Superior temporal gyrus (tissue), 1 donor: ENCODE measurements around the gene UNC5B.

ENCODE experiments used
- DNase-seq: peaks from one replicate; pipeline ENCODE4 v3.0.0-alpha.2; 2016; ENCODE audit errors: extremely low spot score

The UNC5B gene

DNA sequence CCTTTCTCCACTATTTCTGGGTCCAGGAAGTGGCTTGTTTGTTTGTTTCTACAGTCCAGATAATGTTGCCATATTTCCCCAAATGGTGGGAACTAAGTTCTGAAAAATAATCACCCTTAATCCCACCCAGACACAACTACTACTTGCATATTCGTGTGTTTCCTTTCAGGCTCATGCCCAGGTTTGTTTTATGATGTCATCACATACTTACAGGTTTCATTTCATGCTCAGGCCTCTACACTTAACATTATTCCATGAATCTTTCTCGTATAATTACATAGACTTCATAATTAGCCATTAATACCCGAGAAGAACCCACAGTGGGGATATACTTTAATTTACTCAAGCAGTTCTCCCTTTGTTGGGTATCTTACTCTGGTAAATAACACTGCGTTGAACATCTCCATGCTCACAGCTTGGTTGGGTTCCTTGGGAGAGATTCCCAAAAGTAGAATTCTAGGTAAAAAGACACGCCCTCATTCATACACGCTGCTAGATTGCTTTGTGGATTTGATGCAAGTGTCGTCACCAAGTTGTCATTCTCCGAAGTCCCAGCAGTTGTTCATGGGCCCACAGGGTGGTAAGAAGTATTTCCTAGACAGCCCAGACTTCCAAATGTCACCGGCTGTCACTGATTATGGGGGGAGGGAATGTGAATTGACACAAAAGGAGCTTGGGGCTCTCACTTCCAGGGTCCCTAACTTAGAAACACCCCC, 42.6 kb downstream of the UNC5B start:
- DNase-seq: no peak

DNA sequence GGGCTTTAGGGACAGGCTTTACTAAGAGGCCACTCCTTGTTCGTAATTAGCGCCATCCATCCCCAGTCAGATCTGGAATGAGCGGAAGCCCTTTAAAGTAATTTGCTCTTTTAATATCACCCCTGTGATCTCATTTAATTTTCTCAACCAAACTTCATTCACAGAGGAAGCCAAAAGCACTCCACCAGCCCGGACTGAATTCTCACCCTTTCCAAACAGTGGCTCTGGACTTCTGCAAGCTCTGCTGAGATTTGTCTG, 43.1 kb downstream of the UNC5B start:
- DNase-seq: no peak

DNA sequence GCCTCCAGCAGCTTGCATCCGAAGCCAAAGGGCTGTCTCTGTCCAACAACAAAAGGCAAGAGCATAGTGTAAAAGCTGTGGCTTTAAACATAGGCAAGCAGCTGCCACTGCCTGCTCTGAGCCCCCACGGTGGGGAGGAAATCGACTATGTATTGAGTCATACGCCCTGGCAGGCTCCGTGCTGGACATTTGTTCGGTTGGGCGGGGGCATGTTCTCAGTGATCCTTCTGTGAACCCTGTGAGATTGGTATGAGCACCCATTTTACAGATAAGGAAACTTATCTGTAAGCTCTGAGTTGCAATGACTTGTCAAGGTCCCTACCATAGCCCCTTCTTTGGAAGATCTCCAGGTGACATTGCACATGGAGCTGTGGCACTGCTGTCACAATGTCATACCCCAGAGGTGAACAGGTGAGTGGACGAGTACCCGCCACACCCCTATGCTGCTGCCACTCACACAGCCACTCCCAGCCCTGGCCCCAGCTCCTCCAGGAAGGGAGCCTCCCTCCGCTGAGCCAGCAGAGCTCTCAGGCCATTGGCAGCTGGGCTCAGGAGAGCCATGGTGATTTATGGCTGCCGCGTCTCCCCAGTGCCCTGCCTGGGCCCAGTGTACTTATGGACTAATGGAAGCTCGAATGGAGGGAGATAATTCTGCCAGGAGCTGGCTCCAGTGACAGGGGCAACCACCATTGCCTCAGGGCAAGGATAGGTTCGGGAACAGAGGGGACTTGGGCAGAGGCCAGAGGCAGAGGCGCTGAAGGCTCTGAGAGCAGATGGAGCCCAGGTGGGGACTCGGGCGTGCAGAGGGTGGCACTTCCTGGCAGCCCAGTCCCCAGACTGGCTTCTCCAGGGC, 43.7 kb downstream of the UNC5B start:
- no peak for DNase-seq

DNA sequence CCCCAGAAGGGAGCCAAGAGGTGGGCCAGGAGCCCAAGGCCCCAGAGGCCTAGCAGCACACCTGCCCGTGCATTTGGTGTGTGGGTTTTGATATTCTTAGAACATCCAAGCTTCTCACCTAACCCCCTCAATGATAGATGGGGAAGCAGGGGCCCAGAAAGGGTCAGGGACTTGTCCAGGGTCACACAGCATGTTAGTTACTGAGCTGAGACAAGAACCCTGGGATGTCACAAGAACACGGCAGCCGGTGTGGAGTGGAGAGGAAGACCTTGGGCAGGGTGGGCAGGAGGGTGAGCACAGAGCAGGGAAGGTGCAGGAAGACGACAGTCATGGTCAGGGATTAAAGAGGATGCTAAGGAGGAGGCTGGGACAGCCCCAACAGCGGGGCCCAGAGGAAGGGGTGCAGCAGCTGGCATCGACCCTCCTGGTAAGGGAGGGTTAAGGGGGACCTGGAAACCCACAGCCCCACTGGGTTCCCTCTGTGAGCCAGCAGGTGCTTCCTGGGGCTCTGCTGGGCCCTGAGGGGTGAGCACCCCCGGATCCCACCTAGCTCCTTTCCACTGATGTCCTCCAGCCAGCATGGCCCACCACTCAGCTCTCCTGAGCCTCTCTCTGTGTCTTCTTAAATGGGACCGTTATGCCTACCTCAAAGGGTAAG, 44.4 kb downstream of the UNC5B start:
- DNase-seq: no peak

DNA sequence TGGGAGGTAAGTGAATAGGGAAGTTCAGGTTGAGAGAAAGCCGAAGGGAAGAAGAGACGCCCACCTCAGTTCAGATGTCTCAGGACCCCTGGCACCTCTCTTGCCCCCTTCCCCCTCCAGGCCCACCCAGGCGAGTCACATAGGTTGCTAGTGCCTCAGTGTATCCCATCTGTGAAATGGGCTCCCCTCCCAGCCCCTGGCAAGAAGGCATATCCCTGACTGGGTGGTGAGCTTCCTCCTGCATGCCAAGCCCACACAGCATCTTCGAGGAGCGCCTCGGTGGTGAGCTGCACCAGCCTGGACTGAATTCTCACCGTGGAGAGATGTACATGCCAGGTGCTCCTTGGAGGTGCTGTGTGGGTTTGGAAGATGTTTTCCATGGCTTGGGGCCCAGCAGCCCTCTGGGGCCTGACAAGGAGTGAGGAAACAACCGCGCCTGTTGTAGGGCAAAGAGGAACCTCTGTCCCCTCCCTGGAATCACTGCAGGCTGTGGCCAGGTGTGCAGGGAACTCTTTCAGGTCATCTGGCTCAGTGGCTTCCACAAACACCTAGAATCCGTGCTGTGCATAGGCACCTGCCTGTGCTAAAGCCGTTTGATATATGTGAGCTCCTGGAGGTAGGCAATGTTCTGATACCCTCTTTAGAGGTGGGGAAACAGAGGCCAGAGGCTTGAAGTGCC, 45.1 kb downstream of the UNC5B start:
- DNase-seq: no peak

DNA sequence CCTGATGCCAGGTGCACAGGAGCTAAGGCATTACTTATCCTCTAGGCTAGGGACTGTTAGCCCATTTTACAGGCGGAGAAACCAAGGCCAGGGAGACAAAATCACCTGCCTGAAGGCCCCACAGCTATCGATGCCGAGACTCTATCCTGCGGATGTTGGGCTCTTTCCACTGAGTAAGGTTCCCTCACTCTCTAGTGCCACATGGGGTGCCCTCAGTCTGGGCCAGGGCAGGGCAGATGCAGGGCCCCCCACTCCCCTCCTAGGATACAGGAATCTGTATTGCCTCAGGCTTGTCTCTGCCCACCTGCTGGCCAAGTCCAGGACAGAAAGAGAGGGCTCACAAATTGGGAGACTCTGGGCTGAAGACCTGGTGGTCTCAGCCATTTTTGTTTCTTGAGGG, 45.7 kb downstream of the UNC5B start:
- no peak for DNase-seq

DNA sequence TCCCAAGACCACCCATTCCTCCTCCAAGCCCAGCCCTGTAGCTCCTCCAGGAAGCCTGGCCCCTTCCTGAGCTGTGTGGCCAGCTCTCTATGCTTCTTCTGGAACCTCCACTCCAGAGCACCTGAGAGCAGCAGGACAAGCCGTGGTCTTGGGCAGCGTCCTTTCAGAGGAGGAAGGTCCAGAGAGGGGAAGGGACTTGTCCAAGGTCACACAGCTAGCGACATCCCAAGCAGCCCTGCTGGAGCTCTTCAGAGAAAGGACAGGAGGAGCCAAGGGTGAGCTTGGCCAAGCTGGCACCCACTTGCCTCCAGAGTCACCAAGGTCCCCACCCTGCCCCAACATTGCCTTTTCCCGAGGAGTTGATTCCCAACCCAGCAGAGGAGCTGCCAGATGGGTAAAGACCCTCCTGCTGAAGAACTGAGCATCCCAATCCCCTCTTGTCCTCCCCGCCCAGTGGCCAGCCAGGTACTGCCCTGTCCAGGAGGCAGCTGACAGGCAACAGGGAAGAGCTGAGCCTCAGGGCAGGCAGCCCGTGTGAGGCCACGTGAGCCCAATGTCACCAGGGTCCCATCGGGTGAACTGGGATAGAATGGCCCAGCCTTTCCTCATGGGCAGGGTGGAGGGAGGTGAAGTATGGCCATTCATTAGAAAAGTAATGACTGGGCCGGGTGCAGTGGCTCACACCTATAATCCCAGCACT, 46.2 kb downstream of the UNC5B start:
- no peak for DNase-seq

DNA sequence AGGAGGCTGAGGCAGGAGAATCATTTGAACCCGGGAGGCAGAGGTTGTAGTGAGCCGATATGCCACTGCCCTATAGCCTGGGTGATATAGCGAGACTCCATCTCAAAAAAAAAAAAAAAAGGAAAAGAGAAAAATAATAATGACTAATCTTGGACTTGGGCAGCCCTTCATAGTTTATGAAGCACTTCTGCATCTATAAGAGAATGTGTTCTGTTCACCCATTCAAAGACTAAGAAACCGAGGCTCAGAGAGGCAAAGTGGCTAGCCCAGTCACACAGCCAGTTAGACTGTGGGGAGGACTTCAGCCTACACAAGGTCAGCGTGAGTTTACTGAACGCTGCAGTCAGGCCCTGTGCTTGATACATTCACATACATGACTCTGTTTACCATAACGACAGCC, 46.9 kb downstream of the UNC5B start:
- DNase-seq: no peak

DNA sequence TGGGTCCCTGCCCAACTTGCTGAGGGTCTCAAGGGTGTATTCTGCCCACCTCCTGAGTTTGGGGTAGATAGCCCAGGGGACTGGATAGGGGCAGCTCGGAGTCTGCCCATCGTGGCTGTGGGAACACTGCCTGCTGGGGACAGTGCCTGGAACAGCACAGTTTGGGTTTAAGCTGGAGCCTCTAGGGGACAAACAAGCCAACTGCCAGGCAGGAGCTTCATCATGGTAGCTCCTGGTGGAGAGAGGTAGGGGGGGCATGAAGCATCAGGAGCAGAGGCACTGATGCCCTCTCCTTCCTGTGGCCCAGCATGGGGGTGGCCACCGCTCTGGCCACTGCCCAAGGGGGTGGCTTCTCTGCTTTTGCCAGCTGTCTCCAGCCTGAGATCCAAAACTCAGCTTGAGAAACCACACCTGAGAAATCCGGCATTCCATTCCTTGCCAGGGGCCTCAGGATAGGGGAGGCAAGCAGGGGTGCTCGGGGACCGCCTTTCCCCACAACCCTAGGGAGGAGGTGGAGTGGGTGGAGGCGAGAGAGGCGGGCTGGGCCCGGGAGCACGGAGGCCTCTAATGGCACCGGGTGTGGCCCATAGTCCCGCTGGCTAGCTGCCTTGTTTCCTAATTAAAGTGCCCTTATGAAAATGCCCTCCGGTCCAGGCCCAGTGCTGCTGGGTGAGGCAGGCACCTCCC, 47.6 kb downstream of the UNC5B start:
- DNase-seq: no peak

DNA sequence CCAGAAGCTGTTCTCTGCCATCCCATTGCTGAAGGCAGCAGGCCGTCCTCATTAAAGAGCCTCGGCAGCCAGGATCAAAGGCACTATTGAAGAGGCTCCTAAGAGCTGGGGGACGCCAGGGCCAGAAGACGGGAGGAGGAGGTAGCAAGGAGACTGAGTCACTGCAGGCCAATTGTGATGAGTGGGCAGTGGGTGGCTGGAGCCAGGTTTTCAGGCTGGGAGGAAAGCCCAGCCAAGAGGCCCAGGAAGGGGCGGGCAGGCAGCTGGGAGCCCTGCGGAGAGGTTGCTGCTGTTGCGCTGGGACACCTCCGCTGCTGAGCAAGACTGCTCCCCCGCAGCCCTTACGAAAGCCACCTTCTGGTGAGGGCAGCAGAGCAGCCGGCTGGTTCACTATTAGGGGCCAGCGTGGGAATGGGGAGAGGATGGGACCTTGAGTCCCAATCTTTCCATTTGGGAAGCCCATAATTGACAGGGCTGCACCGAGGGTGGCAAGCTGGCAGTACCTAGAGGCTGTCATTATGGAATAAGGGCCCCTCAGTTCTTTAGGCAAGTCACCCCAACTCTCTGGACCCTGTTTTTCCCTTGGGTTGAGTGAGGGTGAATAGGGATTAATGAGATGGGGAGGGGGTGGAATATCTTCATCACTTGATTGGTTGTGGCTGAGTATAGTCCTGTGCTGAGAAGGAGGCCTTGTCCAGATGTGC, 48.4 kb downstream of the UNC5B start:
- DNase-seq: peak; percentile 62

DNA sequence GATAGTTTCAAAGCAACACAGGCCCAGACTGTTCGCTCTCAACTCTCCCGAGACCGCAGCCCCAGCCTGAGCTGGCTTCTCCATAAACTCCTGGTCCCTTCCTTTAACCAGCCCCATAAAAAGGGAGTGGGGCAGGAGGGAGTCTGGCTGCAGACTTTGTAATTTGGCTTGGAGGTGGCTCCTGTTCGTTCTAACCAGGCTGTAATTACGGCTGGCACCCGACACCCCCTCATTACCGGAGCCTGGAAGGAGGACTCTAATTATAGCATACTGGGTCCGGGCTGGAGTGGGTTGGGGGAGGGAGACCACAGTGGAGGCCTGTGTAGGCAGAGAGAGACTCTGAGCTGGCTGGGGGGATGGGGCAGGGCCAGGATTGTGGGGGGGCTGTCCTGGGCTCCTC, 49.7 kb downstream of the UNC5B start:
- no peak for DNase-seq

DNA sequence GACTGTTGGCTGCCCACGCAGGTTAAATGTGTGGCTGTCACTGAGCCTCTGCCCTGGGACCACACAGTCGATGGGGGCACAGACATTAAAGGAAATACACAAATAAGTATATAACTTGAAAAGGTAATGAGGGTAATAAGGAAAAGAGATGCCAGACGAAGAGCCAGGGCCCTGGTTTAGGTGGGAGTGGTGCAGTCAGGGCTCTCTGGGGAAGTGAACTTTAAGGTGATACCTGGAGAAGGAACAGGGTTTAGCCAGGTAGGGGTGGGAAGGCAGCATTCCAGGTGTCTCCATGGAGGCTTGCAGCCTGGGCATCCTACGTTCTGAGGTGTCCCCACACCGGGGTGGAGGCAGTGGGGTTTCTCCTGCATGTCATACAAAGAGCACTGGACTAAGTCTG, 50.4 kb downstream of the UNC5B start:
- no peak for DNase-seq

DNA sequence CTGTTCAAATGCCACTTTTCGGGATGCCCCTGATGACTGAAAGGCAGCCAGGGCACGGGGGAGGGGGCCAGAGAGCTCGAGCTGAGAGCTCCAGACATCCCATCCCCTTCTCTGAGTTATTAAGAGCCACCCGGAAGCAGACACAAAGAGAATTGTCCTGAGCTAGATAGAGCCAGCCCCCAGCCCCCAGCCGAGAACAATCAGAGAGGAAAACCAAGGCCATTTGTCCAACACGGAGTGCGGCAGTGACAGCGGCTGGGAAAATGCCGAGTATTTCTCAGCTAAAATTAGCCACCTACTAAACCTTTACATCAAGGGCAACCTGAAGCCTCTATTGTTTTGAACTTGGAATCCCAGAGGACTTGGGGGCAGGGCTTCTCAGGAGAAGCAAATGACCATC, 51.0 kb downstream of the UNC5B start:
- peak; percentile 69 for DNase-seq

DNA sequence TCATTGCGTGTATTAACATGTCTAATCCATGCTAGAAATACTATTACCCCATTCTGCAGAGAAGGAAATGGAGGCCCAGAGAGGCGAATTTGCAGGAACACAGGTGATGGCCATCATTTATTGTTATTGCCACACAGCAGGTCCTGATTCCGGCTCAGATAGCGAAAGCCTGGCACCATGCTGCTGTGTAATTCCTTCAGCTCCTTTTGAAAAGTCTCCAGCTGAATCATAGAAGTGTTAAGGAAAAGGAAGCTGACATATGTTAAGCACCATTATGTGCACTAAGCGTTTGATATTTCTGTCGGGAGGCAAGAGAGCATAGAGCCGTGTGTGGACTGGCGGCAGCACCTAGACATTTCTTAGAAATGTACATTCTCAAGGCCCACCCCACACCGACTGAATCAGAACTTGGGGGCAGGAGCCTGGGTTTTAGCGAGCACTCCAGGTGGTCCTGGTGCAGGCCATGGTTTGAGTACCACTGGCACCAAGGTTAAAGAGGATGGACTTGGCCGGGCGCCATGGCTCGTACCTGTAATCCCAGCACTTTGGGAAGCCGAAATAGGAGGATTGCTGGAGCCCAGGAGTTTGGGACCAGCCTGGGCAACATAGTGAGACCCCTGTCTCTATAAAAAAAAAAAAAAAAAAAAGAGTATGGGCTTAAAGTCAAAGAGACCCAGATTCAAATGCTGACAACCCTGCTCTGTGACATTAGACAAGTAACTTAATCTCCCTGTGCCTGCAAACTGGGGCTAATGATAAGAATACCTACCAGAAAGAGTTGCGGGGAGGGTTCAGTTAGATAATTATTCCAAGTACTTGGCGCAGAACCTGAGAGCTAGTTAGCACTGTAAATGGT, 52.2 kb downstream of the UNC5B start:
- peak; percentile 64 for DNase-seq

DNA sequence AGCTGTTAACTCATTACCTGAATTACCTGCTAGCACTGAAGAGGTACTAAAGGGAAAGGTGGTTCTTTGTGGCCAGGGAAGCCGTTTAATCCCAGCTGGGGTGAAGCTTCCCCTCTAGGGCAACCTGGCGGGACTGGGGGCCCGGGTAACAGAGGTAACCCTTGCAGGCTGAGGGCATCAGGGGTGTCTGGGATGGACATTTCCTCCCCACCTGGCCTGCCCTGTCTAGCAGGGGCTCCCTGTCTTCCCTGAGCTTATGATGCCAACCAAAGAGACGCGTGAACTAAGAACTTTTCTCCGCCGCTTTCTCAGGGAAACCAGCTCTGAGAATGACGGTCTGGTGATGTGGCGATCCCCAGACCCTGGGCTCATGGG, 52.8 kb downstream of the UNC5B start:
- DNase-seq: no peak

DNA sequence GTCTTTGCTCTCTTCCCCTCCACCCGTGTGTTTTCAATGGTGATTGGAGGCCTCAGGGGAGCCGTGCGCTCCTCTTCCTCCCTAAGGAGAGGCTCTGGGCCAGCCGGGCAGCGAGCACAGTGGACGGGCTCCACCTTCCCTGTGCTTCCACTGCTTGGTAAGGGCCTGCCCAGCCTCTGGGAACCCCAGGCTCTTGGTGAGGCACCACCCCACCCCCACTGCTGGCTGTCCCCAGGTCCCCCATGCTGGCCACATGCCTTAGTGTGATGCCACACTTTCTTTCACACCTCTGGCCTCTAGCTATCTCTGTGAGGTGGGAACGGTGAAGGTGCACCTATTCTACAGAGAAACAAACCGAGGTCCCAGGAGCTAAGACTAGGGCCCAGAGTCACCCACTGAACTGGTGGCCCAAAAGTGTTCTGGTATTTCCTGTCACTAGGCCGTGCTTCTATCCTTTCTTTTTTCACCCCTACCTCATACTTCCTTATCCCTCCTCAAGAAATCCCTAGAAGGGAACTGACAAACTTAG, 53.3 kb downstream of the UNC5B start:
- no peak for DNase-seq

DNA sequence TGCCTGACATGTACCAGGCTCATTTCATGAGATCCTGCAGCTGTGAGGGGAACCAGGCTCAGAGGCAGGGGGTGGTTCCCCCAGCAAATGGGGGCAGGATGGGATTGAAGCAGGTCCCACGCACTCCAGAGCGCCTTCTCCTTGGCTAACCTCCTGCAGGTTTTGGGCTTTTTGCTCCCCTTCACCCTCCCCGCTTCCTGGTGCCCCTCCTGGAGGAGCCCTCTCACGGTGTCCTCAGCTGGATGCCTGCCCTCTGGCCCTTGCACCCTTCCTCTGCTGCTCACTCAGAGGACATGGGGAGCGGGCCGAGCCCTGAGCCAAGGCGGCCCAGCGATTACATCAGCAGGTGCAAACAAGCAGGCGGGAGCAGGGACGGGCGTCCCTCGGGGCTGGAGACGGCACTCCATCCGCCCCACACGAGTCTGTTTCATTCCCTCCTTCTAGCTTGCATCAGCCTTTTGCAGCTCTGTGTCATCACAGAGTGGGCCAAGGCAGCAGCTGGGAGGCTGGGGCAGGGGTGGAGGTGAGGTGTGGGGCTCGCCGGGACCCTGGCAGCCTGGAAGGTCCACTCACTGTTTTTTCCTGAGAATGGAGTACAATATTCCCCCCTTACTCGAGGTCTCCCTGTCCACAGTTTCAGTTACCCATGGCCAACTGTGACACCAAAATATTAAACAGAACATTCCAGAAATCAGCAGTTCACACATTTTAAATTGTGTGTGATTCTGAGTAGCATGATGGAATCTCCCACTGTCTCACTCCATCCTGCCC, 54.0 kb downstream of the UNC5B start:
- DNase-seq: no peak

DNA sequence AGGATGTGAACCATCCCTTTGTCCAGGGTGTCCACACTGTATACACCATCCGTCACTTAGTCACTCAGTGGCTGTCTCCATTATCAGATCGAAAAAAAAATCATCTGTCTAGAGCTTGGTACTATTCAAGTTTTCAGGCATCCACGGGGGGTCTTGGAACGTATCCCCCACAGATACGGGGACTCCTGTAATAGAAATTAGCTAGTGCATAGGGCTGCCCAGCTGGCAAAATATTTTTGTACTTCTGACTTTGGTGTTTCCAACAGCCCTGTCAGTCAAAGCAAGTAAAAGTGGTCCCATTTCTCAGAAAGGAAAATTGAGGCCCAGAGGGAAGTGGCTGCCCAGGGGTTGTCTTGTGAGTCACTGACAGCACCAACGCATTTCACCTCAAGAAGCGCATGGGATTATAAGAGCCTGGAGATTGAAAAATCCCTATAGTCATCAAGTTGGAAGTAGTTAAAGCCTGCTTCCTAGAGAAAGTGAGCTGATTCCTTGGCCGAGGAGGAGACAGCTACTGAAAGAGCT, 54.6 kb downstream of the UNC5B start:
- DNase-seq: no peak
